Calu3 (cell line): ENCODE measurements around the gene MAP3K6. TPM values are rescaled to one million over a fixed set of nuclear protein-coding genes. Genes with fewer than 3 reads are reported as not detected.

Source experiments
- BruUV-seq: library from RNA; stranded (reverse); fragments of 400-500 nt; replicated peaks from 2 replicates; lab custom pipeline; 2021; lab: Mats Ljungman, UMichigan
- CTCF ChIA-PET: fragments of 300-600 bp; sonication (Branson Sonifier 250); formaldehyde crosslinking; loops from one replicate; lab custom pipeline; 2022; ENCODE audit warnings: antibody characterized with exemption; lab: Charles Lee
- DNase-seq: peaks from one replicate; pipeline ENCODE4 v3.0.0; 2022
- H3K27ac Mint-ChIP-seq: one replicate; pipeline ENCODE4 v1.8.0; 2022; ENCODE audit warnings: mixed read lengths; ENCODE audit not compliant: unreplicated experiment
- H3K27me3 Mint-ChIP-seq: one replicate; pipeline ENCODE4 v1.8.0; 2022; ENCODE audit warnings: mixed read lengths; ENCODE audit not compliant: unreplicated experiment
- H3K36me3 Mint-ChIP-seq: one replicate; pipeline ENCODE4 v1.8.0; 2022; ENCODE audit warnings: mild to moderate bottlenecking, moderate library complexity, mixed read lengths; ENCODE audit not compliant: insufficient read depth, unreplicated experiment
- H3K4me1 Mint-ChIP-seq: one replicate; pipeline ENCODE4 v1.8.0; 2022; ENCODE audit warnings: mild to moderate bottlenecking, low read depth, mixed read lengths; ENCODE audit not compliant: unreplicated experiment
- H3K4me3 Mint-ChIP-seq: one replicate; pipeline ENCODE4 v1.8.0; 2022; ENCODE audit warnings: mild to moderate bottlenecking, low read depth, moderate library complexity, mixed read lengths; ENCODE audit not compliant: unreplicated experiment
- H3K9me3 Mint-ChIP-seq: one replicate; pipeline ENCODE4 v1.8.0; 2022; ENCODE audit warnings: low read depth, mixed read lengths; ENCODE audit not compliant: unreplicated experiment
- intact Hi-C: fragments of 100-400 bp; cut with micrococcal nuclease; formaldehyde crosslinking; loops from one replicate; pipeline ENCODE4 v1.10.0; 2022; ENCODE audit not compliant: unreplicated experiment
- total RNA-seq: library from RNA; stranded (reverse); gene quantifications from 2 replicates; pipeline ENCODE4 v1.2.3, GENCODE V29; 2022
- TF ChIP-seq, protein P1 (sequence below): fragments of 200-600 bp; IDR thresholded peaks from one replicate; pipeline ENCODE4 v1.8.0; 2022; ENCODE audit warnings: antibody characterized with exemption; ENCODE audit not compliant: unreplicated experiment

MAP3K6 gene
- total RNA-seq, 1 experiment from 2014 or later = 10.3 TPM

DNA sequence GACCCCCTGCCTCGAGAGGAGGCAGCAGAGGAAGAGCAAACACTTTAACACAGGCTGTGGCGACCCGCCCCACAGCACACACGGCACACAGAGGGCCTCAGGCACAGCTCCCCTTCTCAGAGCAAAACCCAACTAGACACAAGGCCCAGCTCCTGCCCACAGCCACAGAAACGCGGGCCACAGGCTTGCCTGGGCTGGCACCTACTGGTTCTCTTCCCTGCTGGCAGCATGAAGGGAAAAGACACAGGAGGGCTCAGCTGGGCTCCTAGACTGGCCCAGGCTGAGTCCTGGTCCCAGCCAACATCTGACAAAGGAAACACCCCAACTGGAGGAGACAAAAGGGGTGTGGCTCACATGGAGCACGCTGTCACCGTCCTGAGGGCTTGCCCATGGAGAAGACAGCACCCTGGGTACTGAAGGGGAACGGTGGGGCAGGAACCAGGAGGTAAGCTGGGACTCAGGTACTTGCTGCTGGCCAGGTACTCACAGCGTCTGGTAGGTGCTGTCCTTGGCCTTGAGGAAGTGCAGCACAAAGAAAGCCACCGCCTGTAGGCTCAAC is 12.9 kb upstream of the MAP3K6 start:
- no TSS peak for BruUV-seq
- H3K4me1 Mint-ChIP-seq = no peaks in the 10 kb centered on the region
- no peak for DNase-seq

DNA sequence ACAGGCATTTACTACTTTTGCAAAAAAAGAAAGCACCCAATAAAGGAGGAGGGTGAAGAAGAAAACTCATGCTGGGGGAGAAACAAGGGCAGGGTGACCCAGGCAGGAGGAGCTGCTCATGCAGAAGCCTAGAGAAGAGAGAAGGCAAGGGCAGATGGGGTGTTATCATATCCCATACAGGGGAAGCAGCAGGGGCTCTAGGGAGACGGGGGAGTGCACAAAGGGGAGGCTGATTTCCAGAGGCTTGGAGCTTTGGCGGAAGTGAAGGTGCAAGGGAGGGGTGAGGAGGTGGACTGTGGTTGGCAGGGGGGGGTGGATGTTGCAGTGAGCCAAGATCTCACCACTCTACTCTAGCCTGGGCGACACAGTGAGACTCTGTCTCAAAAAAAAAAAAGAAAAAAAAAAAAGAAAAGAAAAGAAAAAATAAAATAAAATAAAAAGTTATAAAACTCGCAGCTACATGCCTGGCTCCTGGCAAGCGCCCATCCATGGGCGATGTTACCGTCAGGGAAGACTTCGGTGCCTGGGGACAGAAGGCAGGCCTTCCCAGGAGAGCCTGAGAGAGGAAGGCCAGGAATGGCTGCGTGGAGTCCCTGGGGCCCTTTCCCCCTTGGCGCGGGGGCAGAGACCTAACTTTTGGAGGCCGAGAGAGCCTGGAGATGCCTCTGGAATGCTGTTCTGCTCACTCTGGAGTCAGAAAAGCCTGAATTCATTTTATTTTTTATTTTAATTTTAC is 11.2 kb upstream of the MAP3K6 start:
- H3K9me3 Mint-ChIP-seq = no peaks in the 10 kb centered on the region
- intact Hi-C loops = no loop called here
- no peaks in the 10 kb centered on the region for H3K4me1 Mint-ChIP-seq
- CTCF ChIA-PET = no interaction called here
- no peak overlapping the region for H3K4me3 Mint-ChIP-seq
- no peaks in the 10 kb centered on the region for H3K36me3 Mint-ChIP-seq
- TF ChIP-seq, protein P1, sequence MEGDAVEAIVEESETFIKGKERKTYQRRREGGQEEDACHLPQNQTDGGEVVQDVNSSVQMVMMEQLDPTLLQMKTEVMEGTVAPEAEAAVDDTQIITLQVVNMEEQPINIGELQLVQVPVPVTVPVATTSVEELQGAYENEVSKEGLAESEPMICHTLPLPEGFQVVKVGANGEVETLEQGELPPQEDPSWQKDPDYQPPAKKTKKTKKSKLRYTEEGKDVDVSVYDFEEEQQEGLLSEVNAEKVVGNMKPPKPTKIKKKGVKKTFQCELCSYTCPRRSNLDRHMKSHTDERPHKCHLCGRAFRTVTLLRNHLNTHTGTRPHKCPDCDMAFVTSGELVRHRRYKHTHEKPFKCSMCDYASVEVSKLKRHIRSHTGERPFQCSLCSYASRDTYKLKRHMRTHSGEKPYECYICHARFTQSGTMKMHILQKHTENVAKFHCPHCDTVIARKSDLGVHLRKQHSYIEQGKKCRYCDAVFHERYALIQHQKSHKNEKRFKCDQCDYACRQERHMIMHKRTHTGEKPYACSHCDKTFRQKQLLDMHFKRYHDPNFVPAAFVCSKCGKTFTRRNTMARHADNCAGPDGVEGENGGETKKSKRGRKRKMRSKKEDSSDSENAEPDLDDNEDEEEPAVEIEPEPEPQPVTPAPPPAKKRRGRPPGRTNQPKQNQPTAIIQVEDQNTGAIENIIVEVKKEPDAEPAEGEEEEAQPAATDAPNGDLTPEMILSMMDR = no peak
- H3K27ac Mint-ChIP-seq = no peak overlapping the region
- no peak for DNase-seq
- H3K27me3 Mint-ChIP-seq = peaks cover 35% of the 10 kb centered on the region
- BruUV-seq = no TSS peak

More for the DNA sequence above, 12.9 kb upstream of the MAP3K6 start:
- peaks cover 35% of the 10 kb centered on the region for H3K27me3 Mint-ChIP-seq
- H3K27ac Mint-ChIP-seq = no peak overlapping the region
- TF ChIP-seq, protein P1 = no peak
- H3K9me3 Mint-ChIP-seq = no peaks in the 10 kb centered on the region
- H3K36me3 Mint-ChIP-seq = no peaks in the 10 kb centered on the region
- intact Hi-C loops = no loop called here
- no peak overlapping the region for H3K4me3 Mint-ChIP-seq
- CTCF ChIA-PET = no interaction called here

DNA sequence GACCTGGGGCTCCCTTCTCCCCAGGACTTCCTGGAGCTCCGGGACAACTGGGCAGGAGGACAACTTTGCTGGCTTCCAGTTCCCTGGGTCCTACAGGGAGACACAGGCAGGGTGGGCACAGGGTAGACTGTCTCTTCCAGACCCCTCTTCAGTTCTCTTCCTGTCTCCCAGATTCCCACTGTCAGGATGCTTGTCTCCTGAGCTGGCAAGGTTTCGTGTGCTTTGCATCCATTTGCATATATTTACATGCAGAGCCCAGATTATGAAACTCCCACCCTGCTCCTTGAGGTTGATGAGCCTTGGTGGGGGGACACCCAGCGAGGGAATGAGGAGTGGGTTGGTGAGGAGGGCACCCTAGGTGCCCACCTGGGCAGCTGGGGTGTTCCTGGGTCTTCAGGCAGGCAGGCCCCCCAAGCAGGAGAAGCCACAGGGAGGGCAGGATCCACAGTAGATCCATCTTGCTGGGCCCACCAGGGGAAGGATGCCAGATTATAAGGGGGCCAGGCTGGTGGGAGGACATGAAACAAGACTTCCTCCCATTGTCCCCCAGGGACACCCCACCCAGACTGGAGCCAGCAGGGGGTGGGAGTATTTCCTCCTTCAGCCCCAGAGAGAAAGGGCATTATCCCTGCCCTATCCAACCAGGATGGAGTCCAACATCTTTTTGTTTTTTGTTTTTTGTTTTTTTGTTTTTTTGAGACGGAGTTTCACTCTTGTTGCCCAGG is 7.8 kb upstream of the MAP3K6 start, which contains the start of gene FCN3:
TSS of gene FCN3 (minus strand) at position 463 of the 725 bp plus-strand sequence. CDS start at position 457, 6 bp downstream.
- no peaks in the 10 kb centered on the region for H3K4me1 Mint-ChIP-seq
- CTCF ChIA-PET = no interaction called here
- no peak for DNase-seq
- TF ChIP-seq, protein P1 = no peak
- H3K9me3 Mint-ChIP-seq = no peaks in the 10 kb centered on the region
- H3K27me3 Mint-ChIP-seq = peaks cover 12% of the 10 kb centered on the region
- intact Hi-C loops = no loop called here
- H3K4me3 Mint-ChIP-seq = no peak within 1 kb of the TSS
- H3K27ac Mint-ChIP-seq = no peak within 1 kb of the TSS
- no TSS peak for BruUV-seq
- no peaks in the 10 kb centered on the region for H3K36me3 Mint-ChIP-seq

DNA sequence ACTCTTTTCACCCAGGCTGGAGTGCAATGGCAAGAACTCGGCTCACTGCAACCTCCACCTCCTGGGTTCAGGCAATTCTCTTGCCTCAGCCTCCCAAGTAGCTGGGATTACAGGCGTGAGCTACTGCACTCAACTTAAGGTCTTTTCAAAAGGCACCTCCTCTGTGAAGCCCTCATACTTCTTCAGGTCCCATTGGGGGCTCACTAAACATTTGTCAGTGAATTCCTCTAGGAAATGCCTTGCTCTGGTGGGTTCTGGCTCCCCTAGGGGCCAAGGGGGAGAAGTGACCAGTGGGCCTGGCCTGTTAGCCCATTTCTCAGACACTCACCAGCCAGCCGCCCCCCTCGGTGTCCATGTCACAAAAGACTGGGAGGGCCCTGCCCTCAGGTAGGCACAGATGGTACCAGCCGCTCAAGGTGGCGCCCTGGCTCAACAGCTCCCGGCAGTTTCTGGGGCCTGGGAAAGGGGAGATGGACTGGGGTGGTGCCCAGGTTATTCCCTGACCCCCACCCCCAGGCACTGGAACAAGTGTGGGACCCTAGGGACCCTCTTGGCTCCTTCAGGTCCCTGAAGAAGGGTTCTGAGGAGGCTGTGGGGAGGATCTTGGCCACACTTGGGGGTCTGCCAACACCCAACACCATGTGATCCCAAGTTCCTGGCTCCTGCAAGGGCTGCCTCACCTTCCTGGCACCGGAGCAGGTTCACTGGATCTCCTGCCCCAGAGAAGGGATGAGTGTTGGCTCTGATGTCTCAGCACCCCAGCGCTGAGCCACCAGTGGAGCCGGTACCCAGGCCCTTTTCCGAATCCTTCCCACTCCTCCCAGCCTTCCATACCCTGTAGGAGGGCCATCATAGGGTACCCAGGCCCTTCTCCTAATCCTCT is 6.3 kb upstream of the MAP3K6 start:
- no peak overlapping the region for H3K27ac Mint-ChIP-seq
- no TSS peak for BruUV-seq
- no peaks in the 10 kb centered on the region for H3K9me3 Mint-ChIP-seq
- intact Hi-C loops = no loop called here
- no peaks in the 10 kb centered on the region for H3K36me3 Mint-ChIP-seq
- TF ChIP-seq, protein P1 = no peak
- CTCF ChIA-PET = no interaction called here
- H3K4me3 Mint-ChIP-seq = no peak overlapping the region
- DNase-seq = no peak
- peaks cover 12% of the 10 kb centered on the region for H3K27me3 Mint-ChIP-seq
- H3K4me1 Mint-ChIP-seq = no peaks in the 10 kb centered on the region
